Activated T-cell treated with anti-CD3 and anti-CD28 coated beads, Interleukin-2, amount 50 U/mL, for 4 hours (primary cell): ENCODE results near the gene CD164. TPM values are rescaled to one million over a fixed set of nuclear protein-coding genes. Genes with fewer than 3 reads are reported as not detected.

Experiments
- ATAC-seq, 2 donors: fragments of 200-7000 bp; cut with Tn5 transposase; one replicate each; pipeline ENCODE4 v1.10.0; 2021
- DNase-seq: peaks from one replicate; pipeline ENCODE4 v3.0.0-alpha.2; 2020
- H3K27me3 Mint-ChIP-seq: one replicate; pipeline ENCODE4 v1.8.0; 2021; ENCODE audit warnings: low read depth, mixed read lengths
- H3K36me3 Mint-ChIP-seq: one replicate; pipeline ENCODE4 v1.8.0; 2022; ENCODE audit warnings: mixed read lengths; ENCODE audit not compliant: insufficient read depth
- H3K4me1 Mint-ChIP-seq: one replicate; pipeline ENCODE4 v1.8.0; 2021; ENCODE audit warnings: low read depth, mixed read lengths
- H3K4me3 Mint-ChIP-seq: one replicate; pipeline ENCODE4 v1.8.0; 2021; ENCODE audit warnings: mild to moderate bottlenecking, moderate library complexity, mixed read lengths
- H3K9me3 Mint-ChIP-seq: one replicate; pipeline ENCODE4 v1.8.0; 2021; ENCODE audit warnings: mixed read lengths
- total RNA-seq, 3 donors: library from RNA; stranded (reverse); gene quantifications; one replicate each; pipeline ENCODE4 v1.2.1, GENCODE V29; 2021

The CD164 gene
- total RNA-seq, 3 donors from 2014 or later: 236 to 295 (median 239) TPM

- DNase-seq (no peak), ATAC-seq (no peak)
- peaks cover 9% of the 10 kb centered on the region for H3K4me1 Mint-ChIP-seq
- no peaks in the 10 kb centered on the region for H3K36me3 Mint-ChIP-seq
- no peaks in the 10 kb centered on the region for H3K27me3 Mint-ChIP-seq
- no peaks in the 10 kb centered on the region for H3K9me3 Mint-ChIP-seq
- H3K4me3 Mint-ChIP-seq: no peak overlapping the region
Measured at GRCh38 chr6:109322825-109323224, 59.4 kb downstream of the CD164 start.

GRCh38 chr6:109321752-109322151 lies 60.5 kb downstream of the CD164 start:
- ATAC-seq: no peak
- peaks cover 9% of the 10 kb centered on the region for H3K4me1 Mint-ChIP-seq
- H3K9me3 Mint-ChIP-seq: no peaks in the 10 kb centered on the region
- no peaks in the 10 kb centered on the region for H3K36me3 Mint-ChIP-seq
- DNase-seq: no peak
- H3K4me3 Mint-ChIP-seq: no peak overlapping the region
- no peaks in the 10 kb centered on the region for H3K27me3 Mint-ChIP-seq

GRCh38 chr6:109320072-109320471 lies 62.2 kb downstream of the CD164 start:
- ATAC-seq: no peak
- peaks cover 9% of the 10 kb centered on the region for H3K4me1 Mint-ChIP-seq
- no peaks in the 10 kb centered on the region for H3K36me3 Mint-ChIP-seq
- no peak overlapping the region for H3K4me3 Mint-ChIP-seq
- H3K27me3 Mint-ChIP-seq: no peaks in the 10 kb centered on the region
- H3K9me3 Mint-ChIP-seq: no peaks in the 10 kb centered on the region
- no peak for DNase-seq

- Mint-ChIP-seq H3K36me3 (no peaks in the 10 kb centered on the region), H3K4me1 (peaks cover 9% of the 10 kb centered on the region), H3K4me3 (no peak overlapping the region), H3K27me3 (no peaks in the 10 kb centered on the region), H3K9me3 (no peaks in the 10 kb centered on the region)
- DNase-seq: no peak
- ATAC-seq: no peak
Measured at GRCh38 chr6:109318328-109318876, 63.9 kb downstream of the CD164 start.

GRCh38 chr6:109316909-109317308 lies 65.4 kb downstream of the CD164 start:
- Mint-ChIP-seq H3K27me3 (no peaks in the 10 kb centered on the region), H3K4me3 (no peak overlapping the region), H3K36me3 (no peaks in the 10 kb centered on the region), H3K4me1 (no peaks in the 10 kb centered on the region), H3K9me3 (no peaks in the 10 kb centered on the region)
- DNase-seq (no peak), ATAC-seq (no peak)

Other genes with a start within 250 kb of the CD164 start
- gene PPIL6, start 58.2 kb upstream of the CD164 start, total RNA-seq: under 1 TPM; 0.13 to 0.46 (median 0.27) TPM
- 10 to 100 TPM; 12.5 to 19.4 (median 15.6) TPM for gene SMPD2, start 58.3 kb upstream of the CD164 start, total RNA-seq
- 10 to 100 TPM in 2 of 3 donors, 1 to 10 TPM in 1; 7.6 to 12.5 (median 12.4) TPM for gene MICAL1, start 73.3 kb upstream of the CD164 start, total RNA-seq
- 10 to 100 TPM; 13.9 to 15.5 (median 14.8) TPM for gene ZBTB24, start 100.8 kb upstream of the CD164 start, total RNA-seq